Ishikawa (cell line): ENCODE results near the gene PKNOX2.

Experiments used
- CEBPB ChIP-seq: IDR thresholded peaks from 2 replicates; pipeline ENCODE4 v1.6.1; 2012
- EP300 ChIP-seq: IDR thresholded peaks from 2 replicates; pipeline ENCODE4 v1.6.1; 2012; ENCODE audit warnings: borderline replicate concordance
- FOXM1 ChIP-seq: IDR thresholded peaks from 2 replicates; pipeline ENCODE4 v1.6.1; 2012; ENCODE audit warnings: low read depth, borderline replicate concordance
- MAX ChIP-seq: IDR thresholded peaks from 2 replicates; pipeline ENCODE4 v1.6.1; 2012
- NFIC ChIP-seq: IDR thresholded peaks from 2 replicates; pipeline ENCODE4 v1.6.1; 2012
- REST ChIP-seq: IDR thresholded peaks from 2 replicates; pipeline ENCODE4 v1.6.1; 2012; ENCODE audit warnings: low read depth, mild to moderate bottlenecking
- TAF1 ChIP-seq: IDR thresholded peaks from 2 replicates; pipeline ENCODE4 v1.6.1; 2012; ENCODE audit warnings: low read depth, mild to moderate bottlenecking
- USF1 ChIP-seq: IDR thresholded peaks from 2 replicates; pipeline ENCODE4 v1.6.1; 2012
- YY1 ChIP-seq: IDR thresholded peaks from 2 replicates; pipeline ENCODE4 v1.6.1; 2012; ENCODE audit warnings: low read depth
- ZBTB7A ChIP-seq: IDR thresholded peaks from 2 replicates; pipeline ENCODE4 v1.6.1; 2012; ENCODE audit warnings: low read depth

GRCh38 chr11:125468852-125469251 is 304.3 kb downstream of the PKNOX2 start:
- no peak for TF ChIP-seq TAF1
- TF ChIP-seq NFIC = no peak
- no peak for TF ChIP-seq ZBTB7A
- TF ChIP-seq USF1 = no peak
- TF ChIP-seq EP300 = no peak
- TF ChIP-seq YY1 = no peak
- TF ChIP-seq FOXM1 = no peak
- no peak for TF ChIP-seq MAX
- no peak for TF ChIP-seq REST
- TF ChIP-seq CEBPB = no peak
